HepG2 (cell line): ENCODE results near the gene CCNI2. TPM values are rescaled to one million over a fixed set of nuclear protein-coding genes. Genes with fewer than 3 reads are reported as not detected.
A peak's percentile ranks its signal among the peaks of the same experiment; 100 is the strongest.

Experiments used
- ARNT2 ChIP-seq: sonication (generic); formaldehyde crosslinking; IDR thresholded peaks from 2 replicates; pipeline ENCODE4 v1.8.0; 2022; ENCODE audit warnings: mild to moderate bottlenecking, low read depth, missing genetic modification reagents, moderate library complexity
- FOXP1 ChIP-seq, 2 experiments: fragments of 450-650 bp in 1 of 2; IDR thresholded peaks; 2 replicates each; pipeline ENCODE4 v1.6.1; 2017 to 2018; ENCODE audit warnings: antibody characterized with exemption in 1 of 2
- GATAD1 ChIP-seq: IDR thresholded peaks from 2 replicates; pipeline ENCODE4 v1.6.1; 2016; ENCODE audit warnings: missing genetic modification reagents, missing compliant biosample characterization
- MEIS2 ChIP-seq: sonication (generic); formaldehyde crosslinking; IDR thresholded peaks from 2 replicates; pipeline ENCODE4 v1.9.0; 2021; ENCODE audit warnings: mild to moderate bottlenecking, missing genetic modification reagents
- MXI1 ChIP-seq: IDR thresholded peaks from 3 replicates; pipeline ENCODE4 v1.6.1; 2012; ENCODE audit warnings: low read depth, low read length, inconsistent platforms, borderline replicate concordance
- PHF21A ChIP-seq: sonication (generic); formaldehyde crosslinking; IDR thresholded peaks from 2 replicates; pipeline ENCODE4 v1.5.0; 2020; ENCODE audit warnings: mild to moderate bottlenecking, missing genetic modification reagents
- PHF5A ChIP-seq: IDR thresholded peaks from one replicate; pipeline ENCODE4 v1.6.1; 2018; ENCODE audit warnings: low read depth, missing genetic modification reagents; ENCODE audit not compliant: unreplicated experiment
- PPARG ChIP-seq: conservative IDR thresholded peaks from 2 replicates; pipeline ENCODE4 v1.6.1; 2016; ENCODE audit warnings: missing biosample characterization, missing genetic modification reagents
- SAP130 ChIP-seq: IDR thresholded peaks from 2 replicates; pipeline ENCODE4 v1.6.1; 2016; ENCODE audit warnings: low read depth
- YEATS4 ChIP-seq: sonication (generic); formaldehyde crosslinking; IDR thresholded peaks from 2 replicates; pipeline ENCODE4 v1.4.0; 2020; ENCODE audit warnings: missing genetic modification reagents, borderline replicate concordance
- ZFY ChIP-seq: sonication (generic); formaldehyde crosslinking; IDR thresholded peaks from 2 replicates; pipeline ENCODE4 v1.4.0; 2020; ENCODE audit warnings: missing genetic modification reagents
- ZMAT3 ChIP-seq: sonication (generic); formaldehyde crosslinking; conservative IDR thresholded peaks from 2 replicates; pipeline ENCODE4 v1.7.0; 2021; ENCODE audit warnings: missing genetic modification reagents
- ZNF207 ChIP-seq: fragments of 450-650 bp; IDR thresholded peaks from 2 replicates; pipeline ENCODE4 v1.6.1; 2016; ENCODE audit warnings: antibody characterized with exemption, borderline replicate concordance
- ZNF234 ChIP-seq: sonication (generic); formaldehyde crosslinking; conservative IDR thresholded peaks from 2 replicates; pipeline ENCODE4 v1.5.1; 2020; ENCODE audit warnings: mild to moderate bottlenecking, missing genetic modification reagents
- ZNF326 ChIP-seq: sonication (generic); formaldehyde crosslinking; IDR thresholded peaks from 2 replicates; pipeline ENCODE4 v1.4.0; 2020; ENCODE audit warnings: missing genetic modification reagents, borderline replicate concordance
- ZNF597 ChIP-seq: sonication (generic); formaldehyde crosslinking; IDR thresholded peaks from 2 replicates; pipeline ENCODE4 v1.5.0; 2020; ENCODE audit warnings: missing genetic modification reagents
- ZNF776 ChIP-seq: sonication (generic); formaldehyde crosslinking; IDR thresholded peaks from 2 replicates; pipeline ENCODE4 v1.4.0; 2020; ENCODE audit warnings: mild to moderate bottlenecking, missing genetic modification reagents
- ZNF850 ChIP-seq: sonication (generic); formaldehyde crosslinking; conservative IDR thresholded peaks from 2 replicates; pipeline ENCODE4 v1.9.0; 2021; ENCODE audit warnings: mild to moderate bottlenecking, missing genetic modification reagents
- ZSCAN29 ChIP-seq: sonication (generic); formaldehyde crosslinking; conservative IDR thresholded peaks from 2 replicates; pipeline ENCODE4 v1.4.0; 2020; ENCODE audit warnings: mild to moderate bottlenecking, missing genetic modification reagents
- polyA plus RNA-seq, 8 experiments: library from polyadenylated mRNA; depleted of rRNA in 3 of 8; stranded (reverse) in 7 of 8; unstranded in 1 of 8; fragments of >200 nt; fragmentation: Illumina TruSeq in 4 of 8; extraction: Trizol in 4 of 8; gene quantifications; 2 replicates each; pipeline versions ENCODE4 v1.2.1 to v1.2.3, GENCODE V29; 2011 to 2016; ENCODE audit warnings: low read depth in 4 of 8, missing spikeins in 1 of 8, mixed read lengths in 1 of 8; ENCODE audit not compliant: insufficient read depth in 1 of 8
- total RNA-seq, 5 experiments: library from RNA; depleted of rRNA; stranded (reverse); fragments of >200 nt; fragmentation: Illumina TruSeq; extraction: Trizol; gene quantifications; 2 replicates each; pipeline ENCODE4 v1.2.3, GENCODE V29; 2016; ENCODE audit warnings: low read depth in 1 of 5
- TF ChIP-seq, protein P1 (sequence below), 2 experiments: sonication (generic) in 1 of 2; formaldehyde crosslinking in 1 of 2; IDR thresholded peaks; 2 replicates each; pipeline versions ENCODE4 v1.4.0 to v1.6.1; 2016 to 2020; ENCODE audit warnings: borderline replicate concordance in 1 of 2, low read depth in 1 of 2, mild to moderate bottlenecking in 1 of 2, missing genetic modification reagents in 1 of 2
- TF ChIP-seq, protein P2 (sequence below): sonication (generic); formaldehyde crosslinking; IDR thresholded peaks from 2 replicates; pipeline ENCODE4 v1.5.0; 2020; ENCODE audit warnings: mild to moderate bottlenecking, missing genetic modification reagents, borderline replicate concordance

The CCNI2 gene
- total and polyA plus RNA-seq, 2 of the 13 experiments (the other 11 are each of a cell fraction or from before 2014, with no cell fraction given), result not detected

- TF ChIP-seq, protein P1, sequence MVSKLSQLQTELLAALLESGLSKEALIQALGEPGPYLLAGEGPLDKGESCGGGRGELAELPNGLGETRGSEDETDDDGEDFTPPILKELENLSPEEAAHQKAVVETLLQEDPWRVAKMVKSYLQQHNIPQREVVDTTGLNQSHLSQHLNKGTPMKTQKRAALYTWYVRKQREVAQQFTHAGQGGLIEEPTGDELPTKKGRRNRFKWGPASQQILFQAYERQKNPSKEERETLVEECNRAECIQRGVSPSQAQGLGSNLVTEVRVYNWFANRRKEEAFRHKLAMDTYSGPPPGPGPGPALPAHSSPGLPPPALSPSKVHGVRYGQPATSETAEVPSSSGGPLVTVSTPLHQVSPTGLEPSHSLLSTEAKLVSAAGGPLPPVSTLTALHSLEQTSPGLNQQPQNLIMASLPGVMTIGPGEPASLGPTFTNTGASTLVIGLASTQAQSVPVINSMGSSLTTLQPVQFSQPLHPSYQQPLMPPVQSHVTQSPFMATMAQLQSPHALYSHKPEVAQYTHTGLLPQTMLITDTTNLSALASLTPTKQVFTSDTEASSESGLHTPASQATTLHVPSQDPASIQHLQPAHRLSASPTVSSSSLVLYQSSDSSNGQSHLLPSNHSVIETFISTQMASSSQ (IDR thresholded peaks at IDR 0.05; ENCODE audit: low read depth), result no peak
- TF ChIP-seq, protein P1 (CRISPR knock-in tag; IDR thresholded peaks at IDR 0.05; ENCODE audit: borderline replicate concordance), result peak; percentile 49; the same call in 1 of the 2 replicates
- TF ChIP-seq, protein P2, sequence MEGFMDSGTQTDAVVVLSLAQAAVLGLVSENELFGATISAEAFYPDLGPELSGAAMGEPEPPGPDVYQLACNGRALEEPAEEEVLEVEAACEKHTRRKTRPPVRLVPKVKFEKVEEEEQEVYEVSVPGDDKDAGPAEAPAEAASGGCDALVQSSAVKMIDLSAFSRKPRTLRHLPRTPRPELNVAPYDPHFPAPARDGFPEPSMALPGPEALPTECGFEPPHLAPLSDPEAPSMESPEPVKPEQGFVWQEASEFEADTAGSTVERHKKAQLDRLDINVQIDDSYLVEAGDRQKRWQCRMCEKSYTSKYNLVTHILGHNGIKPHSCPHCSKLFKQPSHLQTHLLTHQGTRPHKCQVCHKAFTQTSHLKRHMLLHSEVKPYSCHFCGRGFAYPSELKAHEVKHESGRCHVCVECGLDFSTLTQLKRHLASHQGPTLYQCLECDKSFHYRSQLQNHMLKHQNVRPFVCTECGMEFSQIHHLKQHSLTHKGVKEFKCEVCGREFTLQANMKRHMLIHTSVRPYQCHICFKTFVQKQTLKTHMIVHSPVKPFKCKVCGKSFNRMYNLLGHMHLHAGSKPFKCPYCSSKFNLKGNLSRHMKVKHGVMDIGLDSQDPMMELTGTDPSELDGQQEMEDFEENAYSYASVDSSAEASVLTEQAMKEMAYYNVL (CRISPR knock-in tag), result peak; percentile 47; the same call in 1 of the 2 replicates
- 0 out of 2 replicates have a peak, but pooled peaks have one; percentile 32 for TF ChIP-seq ZSCAN29 (CRISPR knock-in tag)
- TF ChIP-seq ARNT2 (CRISPR knock-in tag), result 0 out of 2 replicates have a peak, but pooled peaks have one; percentile 60
- TF ChIP-seq PHF21A (CRISPR knock-in tag), result peak; percentile 40; the same call in 1 of the 2 replicates
- 0 out of 2 replicates have a peak, but pooled peaks have one; percentile 71 for TF ChIP-seq MEIS2 (CRISPR knock-in tag)
- peak; percentile 19 for TF ChIP-seq PHF5A (CRISPR knock-in tag)
- TF ChIP-seq GATAD1 (CRISPR knock-in tag), result peak; percentile 39; the same call in 1 of the 2 replicates
- TF ChIP-seq ZNF597 (CRISPR knock-in tag), result no peak
- TF ChIP-seq ZNF207, result no peak
- peak; percentile 92 for TF ChIP-seq ZFY (CRISPR knock-in tag)
- peak; percentile 77; the same call in 2 of the 3 replicates for TF ChIP-seq MXI1
- TF ChIP-seq PPARG, result no peak
- no peak for TF ChIP-seq ZNF850 (CRISPR knock-in tag)
- peak; percentile 68; the same call in 1 of the 2 replicates for TF ChIP-seq ZMAT3
- TF ChIP-seq FOXP1 (IDR thresholded peaks at IDR 0.05), result no peak
- TF ChIP-seq FOXP1 (CRISPR knock-in tag; IDR thresholded peaks at IDR 0.05), result no peak
- TF ChIP-seq SAP130 (CRISPR knock-in tag), result peak; percentile 92
- peak; percentile 52; the same call in 1 of the 2 replicates for TF ChIP-seq ZNF776 (CRISPR knock-in tag)
- 0 out of 2 replicates have a peak, but pooled peaks have one; percentile 43 for TF ChIP-seq YEATS4 (CRISPR knock-in tag)
- no peak for TF ChIP-seq ZNF234 (CRISPR knock-in tag)
- no peak for TF ChIP-seq ZNF326 (CRISPR knock-in tag)
Measured at GRCh38 chr5:132736853-132737833, 10.1 kb upstream of the CCNI2 start, which contains the start of gene KIF3A (continued).
